WTC11 (cell line): ENCODE data around the gene PABPC1L2A. TPM values are rescaled to one million over a fixed set of nuclear protein-coding genes. Genes with fewer than 3 reads are reported as not detected.

Experiments
- ATAC-seq: fragments of 200-7000 bp; cut with Tn5 transposase; 2 replicates; pipeline ENCODE4 v1.10.0; 2021; ENCODE audit warnings: mild to moderate bottlenecking, moderate library complexity
- CTCF ChIA-PET: fragments of 300-600 bp; sonication (Branson Sonifier 250); formaldehyde crosslinking; loops from one replicate; lab custom pipeline; 2021; ENCODE audit warnings: antibody characterized with exemption; lab: Charles Lee
- POLR2A ChIA-PET: fragments of 350-600 bp; sonication (Branson Sonifier 250); formaldehyde crosslinking; loops from one replicate; lab custom pipeline; 2021; ENCODE audit warnings: antibody characterized with exemption; lab: Charles Lee
- DNase-seq: peaks from one replicate; pipeline ENCODE4 v3.0.0; 2021; ENCODE audit warnings: low spot score
- H3K27ac Mint-ChIP-seq: 2 replicates; pipeline ENCODE4 v1.8.0; 2021; ENCODE audit warnings: mixed read lengths
- H3K27me3 Mint-ChIP-seq: 2 replicates; pipeline ENCODE4 v1.8.0; 2021; ENCODE audit warnings: low read depth, mild to moderate bottlenecking, moderate library complexity, mixed read lengths
- H3K36me3 Mint-ChIP-seq: 2 replicates; pipeline ENCODE4 v1.8.0; 2021; ENCODE audit warnings: mixed read lengths
- H3K4me1 Mint-ChIP-seq: 2 replicates; pipeline ENCODE4 v1.8.0; 2022; ENCODE audit warnings: mixed read lengths
- H3K4me3 Mint-ChIP-seq: 2 replicates; pipeline ENCODE4 v1.8.0; 2021; ENCODE audit warnings: mild to moderate bottlenecking, moderate library complexity, mixed read lengths
- H3K9me3 Mint-ChIP-seq: 2 replicates; pipeline ENCODE4 v1.8.0; 2021; ENCODE audit warnings: mixed read lengths
- AFF4 ChIP-seq: sonication (generic); formaldehyde crosslinking; IDR thresholded peaks from 2 replicates; pipeline ENCODE4 v1.8.1; 2023; ENCODE audit warnings: mild to moderate bottlenecking, missing genetic modification reagents, borderline replicate concordance
- CDX4 ChIP-seq: fragments of 250-450 bp; sonication (Bioruptor Pico); IDR thresholded peaks from 2 replicates; pipeline ENCODE4 v1.9.0; 2021; ENCODE audit warnings: moderate library complexity, mild to moderate bottlenecking, inconsistent platforms, borderline replicate concordance
- CREB1 ChIP-seq: sonication (generic); formaldehyde crosslinking; IDR thresholded peaks from 2 replicates; pipeline ENCODE4 v1.8.0; 2023; ENCODE audit warnings: mild to moderate bottlenecking, missing genetic modification reagents
- CTCF ChIP-seq: fragments of 200-600 bp; IDR thresholded peaks from 2 replicates; pipeline ENCODE4 v1.8.0; 2022; ENCODE audit warnings: antibody characterized with exemption
- GABPB1 ChIP-seq: sonication (generic); formaldehyde crosslinking; IDR thresholded peaks from 2 replicates; pipeline ENCODE4 v1.8.1; 2023; ENCODE audit warnings: mild to moderate bottlenecking, missing genetic modification reagents
- MXD4 ChIP-seq: fragments of 250-450 bp; sonication (Bioruptor Pico); IDR thresholded peaks from 2 replicates; pipeline ENCODE4 v1.8.0; 2021; ENCODE audit warnings: mild to moderate bottlenecking, moderate library complexity, borderline replicate concordance
- NFE2L1 ChIP-seq: sonication (generic); formaldehyde crosslinking; IDR thresholded peaks from 2 replicates; pipeline ENCODE4 v1.8.1; 2023; ENCODE audit warnings: missing genetic modification reagents
- SP1 ChIP-seq: sonication (generic); formaldehyde crosslinking; conservative IDR thresholded peaks from 2 replicates; pipeline ENCODE4 v1.8.1; 2022; ENCODE audit warnings: missing genetic modification reagents
- TEAD1 ChIP-seq: sonication (generic); formaldehyde crosslinking; IDR thresholded peaks from 2 replicates; pipeline ENCODE4 v1.8.0; 2022; ENCODE audit warnings: mild to moderate bottlenecking, missing genetic modification reagents
- TP53 ChIP-seq: sonication (generic); formaldehyde crosslinking; IDR thresholded peaks from 2 replicates; pipeline ENCODE4 v1.8.1; 2023; ENCODE audit warnings: mild to moderate bottlenecking, missing genetic modification reagents
- ZNF219 ChIP-seq: sonication (generic); formaldehyde crosslinking; IDR thresholded peaks from 2 replicates; pipeline ENCODE4 v1.8.0; 2023; ENCODE audit warnings: missing genetic modification reagents, mild to moderate bottlenecking, borderline replicate concordance
- ZNF232 ChIP-seq: sonication (generic); formaldehyde crosslinking; IDR thresholded peaks from 2 replicates; pipeline ENCODE4 v1.8.0; 2022; ENCODE audit warnings: mild to moderate bottlenecking, missing genetic modification reagents
- ZNF317 ChIP-seq: sonication (generic); formaldehyde crosslinking; IDR thresholded peaks from 2 replicates; pipeline ENCODE4 v1.8.1; 2023; ENCODE audit warnings: low read depth, mild to moderate bottlenecking, moderate library complexity, missing genetic modification reagents, borderline replicate concordance
- ZNF423 ChIP-seq: fragments of 250-450 bp; sonication (Bioruptor Pico); IDR thresholded peaks from 2 replicates; pipeline ENCODE4 v2.1.2; 2022; ENCODE audit warnings: mild to moderate bottlenecking, moderate library complexity
- total RNA-seq: library from RNA; stranded (reverse); gene quantifications from 3 replicates; pipeline ENCODE4 v1.2.3, GENCODE V29; 2021
- TF ChIP-seq, protein P1 (sequence below): sonication (generic); formaldehyde crosslinking; IDR thresholded peaks from 2 replicates; pipeline ENCODE4 v1.8.0; 2023; ENCODE audit warnings: mild to moderate bottlenecking, missing genetic modification reagents
- TF ChIP-seq, protein P2 (sequence below): sonication (generic); formaldehyde crosslinking; IDR thresholded peaks from 2 replicates; pipeline ENCODE4 v1.8.0; 2023; ENCODE audit warnings: missing genetic modification reagents, mild to moderate bottlenecking, borderline replicate concordance
- TF ChIP-seq, protein P3 (sequence below): sonication (generic); formaldehyde crosslinking; IDR thresholded peaks from 2 replicates; pipeline ENCODE4 v1.8.1; 2023; ENCODE audit warnings: mild to moderate bottlenecking, missing genetic modification reagents, moderate library complexity
- TF ChIP-seq, protein P4 (sequence below): sonication (generic); formaldehyde crosslinking; IDR thresholded peaks from 2 replicates; pipeline ENCODE4 v1.8.1; 2023; ENCODE audit warnings: mild to moderate bottlenecking, missing genetic modification reagents

PABPC1L2A gene
- total RNA-seq, 1 experiment from 2014 or later, result 0.83 TPM

DNA sequence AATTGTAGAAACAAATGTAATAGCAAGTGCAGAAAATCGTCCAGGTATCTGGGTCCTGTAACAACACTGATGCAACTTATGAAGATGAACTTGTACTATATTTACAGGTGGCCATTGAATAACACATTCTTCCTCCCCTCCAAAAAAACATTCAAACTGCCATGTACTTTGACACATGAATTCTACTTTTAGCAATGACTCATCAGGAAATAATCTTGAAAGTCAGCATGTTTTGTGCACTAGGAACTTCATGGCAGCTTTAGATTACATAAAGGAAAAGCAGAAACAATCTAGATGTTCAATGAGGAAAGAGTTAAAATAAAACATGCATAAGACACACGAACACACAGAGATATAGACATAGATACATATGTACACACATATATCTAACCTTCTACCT lies 2.5 kb downstream of the PABPC1L2A start:
- no peaks in the 10 kb centered on the region for H3K36me3 Mint-ChIP-seq
- no peak overlapping the region for H3K27ac Mint-ChIP-seq
- H3K4me1 Mint-ChIP-seq, result no peaks in the 10 kb centered on the region
- peaks cover 54% of the 10 kb centered on the region for H3K27me3 Mint-ChIP-seq
- DNase-seq, result no peak
- ChIA-PET POLR2A (no interaction called here), CTCF (no interaction called here)
- H3K4me3 Mint-ChIP-seq, result no peak overlapping the region
- ATAC-seq, result no peak
- H3K9me3 Mint-ChIP-seq, result no peaks in the 10 kb centered on the region
- TF ChIP-seq, protein P1, sequence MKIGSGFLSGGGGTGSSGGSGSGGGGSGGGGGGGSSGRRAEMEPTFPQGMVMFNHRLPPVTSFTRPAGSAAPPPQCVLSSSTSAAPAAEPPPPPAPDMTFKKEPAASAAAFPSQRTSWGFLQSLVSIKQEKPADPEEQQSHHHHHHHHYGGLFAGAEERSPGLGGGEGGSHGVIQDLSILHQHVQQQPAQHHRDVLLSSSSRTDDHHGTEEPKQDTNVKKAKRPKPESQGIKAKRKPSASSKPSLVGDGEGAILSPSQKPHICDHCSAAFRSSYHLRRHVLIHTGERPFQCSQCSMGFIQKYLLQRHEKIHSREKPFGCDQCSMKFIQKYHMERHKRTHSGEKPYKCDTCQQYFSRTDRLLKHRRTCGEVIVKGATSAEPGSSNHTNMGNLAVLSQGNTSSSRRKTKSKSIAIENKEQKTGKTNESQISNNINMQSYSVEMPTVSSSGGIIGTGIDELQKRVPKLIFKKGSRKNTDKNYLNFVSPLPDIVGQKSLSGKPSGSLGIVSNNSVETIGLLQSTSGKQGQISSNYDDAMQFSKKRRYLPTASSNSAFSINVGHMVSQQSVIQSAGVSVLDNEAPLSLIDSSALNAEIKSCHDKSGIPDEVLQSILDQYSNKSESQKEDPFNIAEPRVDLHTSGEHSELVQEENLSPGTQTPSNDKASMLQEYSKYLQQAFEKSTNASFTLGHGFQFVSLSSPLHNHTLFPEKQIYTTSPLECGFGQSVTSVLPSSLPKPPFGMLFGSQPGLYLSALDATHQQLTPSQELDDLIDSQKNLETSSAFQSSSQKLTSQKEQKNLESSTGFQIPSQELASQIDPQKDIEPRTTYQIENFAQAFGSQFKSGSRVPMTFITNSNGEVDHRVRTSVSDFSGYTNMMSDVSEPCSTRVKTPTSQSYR, result no peak
- TF ChIP-seq TP53 (CRISPR knock-in tag) (no peak), CTCF (no peak), CDX4 (no peak), AFF4 (no peak), NFE2L1 (CRISPR knock-in tag) (no peak), ZNF423 (no peak)
- TF ChIP-seq, protein P2, sequence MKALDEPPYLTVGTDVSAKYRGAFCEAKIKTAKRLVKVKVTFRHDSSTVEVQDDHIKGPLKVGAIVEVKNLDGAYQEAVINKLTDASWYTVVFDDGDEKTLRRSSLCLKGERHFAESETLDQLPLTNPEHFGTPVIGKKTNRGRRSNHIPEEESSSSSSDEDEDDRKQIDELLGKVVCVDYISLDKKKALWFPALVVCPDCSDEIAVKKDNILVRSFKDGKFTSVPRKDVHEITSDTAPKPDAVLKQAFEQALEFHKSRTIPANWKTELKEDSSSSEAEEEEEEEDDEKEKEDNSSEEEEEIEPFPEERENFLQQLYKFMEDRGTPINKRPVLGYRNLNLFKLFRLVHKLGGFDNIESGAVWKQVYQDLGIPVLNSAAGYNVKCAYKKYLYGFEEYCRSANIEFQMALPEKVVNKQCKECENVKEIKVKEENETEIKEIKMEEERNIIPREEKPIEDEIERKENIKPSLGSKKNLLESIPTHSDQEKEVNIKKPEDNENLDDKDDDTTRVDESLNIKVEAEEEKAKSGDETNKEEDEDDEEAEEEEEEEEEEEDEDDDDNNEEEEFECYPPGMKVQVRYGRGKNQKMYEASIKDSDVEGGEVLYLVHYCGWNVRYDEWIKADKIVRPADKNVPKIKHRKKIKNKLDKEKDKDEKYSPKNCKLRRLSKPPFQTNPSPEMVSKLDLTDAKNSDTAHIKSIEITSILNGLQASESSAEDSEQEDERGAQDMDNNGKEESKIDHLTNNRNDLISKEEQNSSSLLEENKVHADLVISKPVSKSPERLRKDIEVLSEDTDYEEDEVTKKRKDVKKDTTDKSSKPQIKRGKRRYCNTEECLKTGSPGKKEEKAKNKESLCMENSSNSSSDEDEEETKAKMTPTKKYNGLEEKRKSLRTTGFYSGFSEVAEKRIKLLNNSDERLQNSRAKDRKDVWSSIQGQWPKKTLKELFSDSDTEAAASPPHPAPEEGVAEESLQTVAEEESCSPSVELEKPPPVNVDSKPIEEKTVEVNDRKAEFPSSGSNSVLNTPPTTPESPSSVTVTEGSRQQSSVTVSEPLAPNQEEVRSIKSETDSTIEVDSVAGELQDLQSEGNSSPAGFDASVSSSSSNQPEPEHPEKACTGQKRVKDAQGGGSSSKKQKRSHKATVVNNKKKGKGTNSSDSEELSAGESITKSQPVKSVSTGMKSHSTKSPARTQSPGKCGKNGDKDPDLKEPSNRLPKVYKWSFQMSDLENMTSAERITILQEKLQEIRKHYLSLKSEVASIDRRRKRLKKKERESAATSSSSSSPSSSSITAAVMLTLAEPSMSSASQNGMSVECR (CRISPR knock-in tag), result no peak
- TF ChIP-seq, protein P3, sequence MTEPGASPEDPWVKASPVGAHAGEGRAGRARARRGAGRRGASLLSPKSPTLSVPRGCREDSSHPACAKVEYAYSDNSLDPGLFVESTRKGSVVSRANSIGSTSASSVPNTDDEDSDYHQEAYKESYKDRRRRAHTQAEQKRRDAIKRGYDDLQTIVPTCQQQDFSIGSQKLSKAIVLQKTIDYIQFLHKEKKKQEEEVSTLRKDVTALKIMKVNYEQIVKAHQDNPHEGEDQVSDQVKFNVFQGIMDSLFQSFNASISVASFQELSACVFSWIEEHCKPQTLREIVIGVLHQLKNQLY, result no peak

DNA sequence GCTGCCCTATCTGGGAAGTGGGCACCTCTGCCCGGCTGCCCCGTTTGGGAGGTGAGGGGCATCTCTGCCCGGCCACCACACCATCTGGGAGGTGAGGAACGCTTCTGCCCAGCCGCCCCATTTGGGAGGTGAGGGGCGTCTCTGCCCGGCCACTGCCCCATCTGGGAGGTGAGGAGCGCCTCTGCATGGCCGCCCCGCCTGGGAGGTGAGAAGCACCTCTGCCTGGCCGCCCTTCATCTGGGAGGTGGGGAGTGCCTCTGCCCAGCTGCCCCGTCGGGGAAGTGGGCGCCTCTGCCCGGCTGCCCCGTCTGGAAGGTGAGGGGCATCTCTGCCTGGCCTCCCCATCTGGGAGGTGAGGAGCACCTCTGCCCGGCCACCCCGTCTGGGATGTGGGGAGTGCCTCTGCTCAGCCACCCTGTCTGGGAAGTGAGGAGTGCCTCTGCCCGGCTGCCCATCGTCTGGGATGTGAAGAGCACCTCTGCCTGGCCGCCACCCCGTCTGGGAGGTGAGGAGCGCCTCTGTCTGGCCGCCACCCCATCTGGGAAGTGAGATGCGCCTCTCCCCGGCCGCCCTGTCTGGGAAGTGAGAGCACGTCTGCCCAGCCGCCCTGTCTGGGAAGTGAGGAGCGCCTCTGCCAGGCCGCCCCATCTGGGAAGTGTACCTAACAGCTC lies 9.8 kb downstream of the PABPC1L2A start:
- Mint-ChIP-seq H3K4me3 (no peak overlapping the region), H3K27me3 (peaks cover 43% of the 10 kb centered on the region), H3K27ac (no peak overlapping the region), H3K9me3 (peaks cover 11% of the 10 kb centered on the region), H3K36me3 (peaks cover 7% of the 10 kb centered on the region; the same call in 1 of the 2 replicates), H3K4me1 (no peaks in the 10 kb centered on the region)
- ATAC-seq (no peak), DNase-seq (no peak)
- CTCF ChIA-PET, result no interaction called here
- POLR2A ChIA-PET, result no interaction called here
- TF ChIP-seq ZNF317 (CRISPR knock-in tag) (no peak), ZNF219 (CRISPR knock-in tag) (no peak), MXD4 (CRISPR knock-in tag) (no peak), ZNF232 (CRISPR knock-in tag) (no peak), CREB1 (CRISPR knock-in tag) (no peak), TEAD1 (no peak), SP1 (CRISPR knock-in tag) (no peak), GABPB1 (CRISPR knock-in tag) (no peak)
- TF ChIP-seq, protein P4, sequence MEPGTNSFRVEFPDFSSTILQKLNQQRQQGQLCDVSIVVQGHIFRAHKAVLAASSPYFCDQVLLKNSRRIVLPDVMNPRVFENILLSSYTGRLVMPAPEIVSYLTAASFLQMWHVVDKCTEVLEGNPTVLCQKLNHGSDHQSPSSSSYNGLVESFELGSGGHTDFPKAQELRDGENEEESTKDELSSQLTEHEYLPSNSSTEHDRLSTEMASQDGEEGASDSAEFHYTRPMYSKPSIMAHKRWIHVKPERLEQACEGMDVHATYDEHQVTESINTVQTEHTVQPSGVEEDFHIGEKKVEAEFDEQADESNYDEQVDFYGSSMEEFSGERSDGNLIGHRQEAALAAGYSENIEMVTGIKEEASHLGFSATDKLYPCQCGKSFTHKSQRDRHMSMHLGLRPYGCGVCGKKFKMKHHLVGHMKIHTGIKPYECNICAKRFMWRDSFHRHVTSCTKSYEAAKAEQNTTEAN (CRISPR knock-in tag), result no peak
